ENCODE results near the gene MMEL1.

MMEL1 gene

GRCh38 chr1:2545754-2546514 is 86.9 kb downstream of the MMEL1 start:
- Histone ChIP-seq H3K9me3 (ENCODE audit: low read length) (no peaks in the 10 kb centered on the region), H3K36me3 (ENCODE audit: insufficient read depth, low read length) (no peaks in the 10 kb centered on the region), H3K4me3 (ENCODE audit: low read depth in 1 of 2, low read length in 2 of 2) (no peak overlapping the region), H3K27me3 (ENCODE audit: control insufficient read depth in 1 of 2, insufficient read depth in 2 of 2, low read length in 2 of 2) (peaks cover 0 to 64% of the 10 kb centered on the region in 2 donors), H3K4me1 (ENCODE audit: insufficient read depth, low read length) (peaks cover 26% of the 10 kb centered on the region), H3K27ac (ENCODE audit: low read depth, low read length) (no peak overlapping the region), H3K9ac (ENCODE audit: low read length) (no peak overlapping the region)

GRCh38 chr1:2544875-2545640 is 87.8 kb downstream of the MMEL1 start:
- Histone ChIP-seq H3K4me3 (ENCODE audit: low read depth in 1 of 2, low read length in 2 of 2) (no peak overlapping the region), H3K27ac (ENCODE audit: low read depth, low read length) (no peak overlapping the region), H3K9ac (ENCODE audit: low read length) (no peak overlapping the region), H3K36me3 (ENCODE audit: insufficient read depth, low read length) (no peaks in the 10 kb centered on the region), H3K27me3 (ENCODE audit: control insufficient read depth in 1 of 2, insufficient read depth in 2 of 2, low read length in 2 of 2) (peaks cover 0 to 73% of the 10 kb centered on the region in 2 donors), H3K4me1 (ENCODE audit: insufficient read depth, low read length) (peaks cover 26% of the 10 kb centered on the region), H3K9me3 (ENCODE audit: low read length) (no peaks in the 10 kb centered on the region)

DNA sequence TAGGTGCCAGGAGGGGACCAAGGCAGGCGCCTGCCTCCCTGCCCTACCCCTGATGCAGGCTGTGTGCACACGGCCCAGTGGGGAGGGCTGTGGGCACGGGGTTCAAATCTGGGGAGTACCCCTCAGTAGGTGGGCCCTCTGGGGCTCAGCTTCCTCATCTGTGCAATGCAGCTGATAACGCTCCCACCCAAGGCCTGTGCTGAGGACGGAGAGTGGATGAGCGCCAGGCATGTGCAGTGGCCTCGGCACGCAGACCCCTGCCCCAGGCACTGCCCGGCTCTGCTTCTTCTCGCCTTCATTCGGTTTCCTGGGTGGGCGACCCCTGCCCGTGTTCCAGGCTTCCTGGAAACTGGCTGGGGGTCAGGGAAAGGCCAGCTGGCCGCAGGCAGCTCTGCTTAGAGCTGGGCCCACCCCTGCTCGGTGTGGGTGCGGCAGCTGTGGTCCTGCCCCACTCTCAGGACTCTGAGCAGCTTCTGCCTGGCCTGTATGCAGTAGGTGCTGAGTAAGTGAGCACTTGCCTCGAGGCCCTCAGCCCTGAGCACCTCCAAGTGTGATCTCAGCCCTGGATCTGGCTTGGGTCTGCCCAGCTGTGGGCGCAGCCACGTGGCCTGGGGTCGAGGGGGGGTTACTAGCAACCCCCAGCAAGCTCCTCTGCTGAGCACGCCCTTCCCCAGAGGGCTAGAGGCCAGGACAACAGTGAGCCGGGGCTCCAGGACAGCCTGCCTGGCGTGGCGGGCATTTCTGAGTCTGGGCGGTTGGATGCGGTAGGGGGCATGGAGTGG is 88.5 kb downstream of the MMEL1 start:
- Histone ChIP-seq H3K27ac (ENCODE audit: low read depth, low read length) (no peak overlapping the region), H3K9ac (ENCODE audit: low read length) (no peak overlapping the region), H3K27me3 (ENCODE audit: control insufficient read depth in 1 of 2, insufficient read depth in 2 of 2, low read length in 2 of 2) (peaks cover 0 to 80% of the 10 kb centered on the region in 2 donors), H3K4me1 (ENCODE audit: insufficient read depth, low read length) (peaks cover 24% of the 10 kb centered on the region), H3K9me3 (ENCODE audit: low read length) (no peaks in the 10 kb centered on the region), H3K4me3 (ENCODE audit: low read depth in 1 of 2, low read length in 2 of 2) (no peak overlapping the region), H3K36me3 (ENCODE audit: insufficient read depth, low read length) (no peaks in the 10 kb centered on the region)

DNA sequence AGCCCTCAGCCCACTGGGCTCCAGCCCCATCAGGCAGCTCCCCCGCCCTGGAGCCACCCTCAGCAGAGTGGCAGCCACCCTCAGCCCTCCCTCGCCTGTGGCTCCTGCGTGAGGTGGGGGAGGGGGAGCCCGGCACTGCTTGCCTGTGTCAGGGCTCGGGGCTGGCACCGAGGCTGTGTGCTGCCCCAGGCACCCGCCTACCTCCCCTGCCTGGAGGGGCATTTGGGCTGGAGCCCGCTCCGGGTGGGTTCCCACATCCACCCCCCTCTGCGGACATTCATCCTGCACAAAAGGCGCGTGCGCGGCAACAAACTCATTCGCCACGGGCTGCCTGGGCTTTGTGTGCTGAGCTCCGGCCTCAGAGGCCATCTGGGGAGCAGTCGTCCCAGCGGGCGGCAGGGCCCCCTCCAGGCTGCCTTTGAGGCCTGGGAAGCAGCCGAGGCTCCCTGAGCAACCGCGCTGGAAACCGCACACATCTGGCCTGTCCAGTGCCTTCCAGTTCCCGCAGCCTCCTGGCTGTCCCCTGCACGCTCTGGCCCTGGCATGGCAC is 89.2 kb downstream of the MMEL1 start:
- Histone ChIP-seq H3K9ac (ENCODE audit: low read length) (no peak overlapping the region), H3K4me3 (ENCODE audit: low read depth in 1 of 2, low read length in 2 of 2) (no peak overlapping the region), H3K27me3 (ENCODE audit: control insufficient read depth in 1 of 2, insufficient read depth in 2 of 2, low read length in 2 of 2) (peaks cover 0 to 86% of the 10 kb centered on the region in 2 donors), H3K9me3 (ENCODE audit: low read length) (no peaks in the 10 kb centered on the region), H3K4me1 (ENCODE audit: insufficient read depth, low read length) (peaks cover 19% of the 10 kb centered on the region), H3K36me3 (ENCODE audit: insufficient read depth, low read length) (no peaks in the 10 kb centered on the region), H3K27ac (ENCODE audit: low read depth, low read length) (no peak overlapping the region)

GRCh38 chr1:2542246-2542915 is 90.4 kb downstream of the MMEL1 start:
- Histone ChIP-seq H3K9ac (ENCODE audit: low read length) (no peak overlapping the region), H3K27me3 (ENCODE audit: control insufficient read depth in 1 of 2, insufficient read depth in 2 of 2, low read length in 2 of 2) (peaks cover 0 to 89% of the 10 kb centered on the region in 2 donors), H3K4me1 (ENCODE audit: insufficient read depth, low read length) (peaks cover 10% of the 10 kb centered on the region)

DNA sequence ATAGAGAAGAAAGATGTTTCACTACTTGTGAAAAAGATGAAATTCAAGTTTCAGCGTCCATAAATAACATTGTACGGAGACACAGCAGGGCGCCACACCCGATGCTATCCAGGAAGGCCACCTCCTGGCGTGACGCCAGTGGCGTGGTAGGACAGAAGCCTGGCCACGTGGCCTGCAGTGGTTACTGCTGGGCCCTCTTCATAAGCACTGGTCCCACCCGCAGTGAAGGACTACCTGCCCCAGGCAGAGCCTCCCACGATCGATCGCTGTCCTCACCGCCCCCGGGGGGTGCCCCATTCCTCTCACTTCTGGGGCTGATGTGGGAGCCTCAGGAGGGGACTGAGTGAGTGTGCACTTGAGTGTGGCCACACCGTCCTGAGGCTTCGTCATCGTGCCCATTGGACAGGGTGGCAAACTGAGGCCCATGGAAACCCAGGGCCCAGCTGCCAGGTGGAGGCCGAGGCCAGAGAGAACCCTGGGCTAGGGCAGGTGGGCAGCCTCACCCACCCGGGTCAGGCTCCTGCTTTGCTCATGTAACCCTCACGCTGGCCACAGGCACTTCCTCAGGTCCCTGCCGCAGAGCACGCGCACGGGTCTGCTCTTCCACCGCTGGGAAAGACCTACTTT is 91.1 kb downstream of the MMEL1 start:
- Histone ChIP-seq H3K4me3 (ENCODE audit: low read depth in 1 of 2, low read length in 2 of 2) (no peak overlapping the region), H3K9ac (ENCODE audit: low read length) (no peak overlapping the region), H3K9me3 (ENCODE audit: low read length) (no peaks in the 10 kb centered on the region), H3K27me3 (ENCODE audit: control insufficient read depth in 1 of 2, insufficient read depth in 2 of 2, low read length in 2 of 2) (peaks cover 0 to 87% of the 10 kb centered on the region in 2 donors), H3K36me3 (ENCODE audit: insufficient read depth, low read length) (no peaks in the 10 kb centered on the region), H3K4me1 (ENCODE audit: insufficient read depth, low read length) (peaks cover 5% of the 10 kb centered on the region), H3K27ac (ENCODE audit: low read depth, low read length) (no peak overlapping the region)

More at GRCh38 chr1:2542246-2542915, 90.4 kb downstream of the MMEL1 start:
- no peaks in the 10 kb centered on the region for H3K9me3 ChIP-seq (ENCODE audit: low read length)
- no peak overlapping the region for H3K27ac ChIP-seq (ENCODE audit: low read depth, low read length)
- no peak overlapping the region for H3K4me3 ChIP-seq (ENCODE audit: low read depth in 1 of 2, low read length in 2 of 2)
- H3K36me3 ChIP-seq (ENCODE audit: insufficient read depth, low read length): no peaks in the 10 kb centered on the region

DNA sequence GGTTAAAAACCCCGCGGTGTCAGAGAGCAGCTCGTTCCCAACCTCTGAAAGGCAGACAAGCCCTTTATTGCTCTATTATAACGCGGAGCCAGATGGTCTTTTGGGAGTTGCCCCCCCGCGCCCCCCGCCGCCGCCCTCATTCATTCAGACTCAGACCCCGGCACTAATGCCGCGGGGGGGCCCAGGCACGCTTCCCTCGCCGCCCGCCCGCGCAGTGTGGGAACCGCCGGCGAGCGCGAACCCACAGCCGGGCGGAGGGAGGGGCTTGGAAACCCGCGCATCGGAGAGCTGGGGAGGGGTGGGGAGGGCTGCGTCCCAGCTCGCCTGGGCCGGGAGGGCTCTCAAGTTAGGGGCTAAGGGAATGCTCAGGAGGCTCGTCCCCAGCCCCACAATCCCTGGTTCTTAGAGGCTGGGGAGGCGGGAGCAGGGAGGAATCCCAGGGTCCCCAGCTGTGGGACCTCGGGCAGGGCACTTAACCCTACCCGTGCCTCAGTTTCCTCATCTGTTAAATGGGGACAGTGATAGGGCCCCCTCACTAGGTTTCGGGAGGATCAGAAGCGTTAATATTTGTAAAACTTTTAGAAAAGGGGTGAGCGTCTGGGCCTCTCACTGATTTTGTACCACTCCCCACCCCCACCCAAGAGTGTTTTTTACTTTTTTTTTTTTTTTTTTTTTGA is 91.9 kb downstream of the MMEL1 start:
- Histone ChIP-seq H3K27me3 (ENCODE audit: control insufficient read depth in 1 of 2, insufficient read depth in 2 of 2, low read length in 2 of 2) (peaks cover 0 to 87% of the 10 kb centered on the region in 2 donors), H3K9ac (ENCODE audit: low read length) (no peak overlapping the region), H3K9me3 (ENCODE audit: low read length) (no peaks in the 10 kb centered on the region), H3K4me3 (ENCODE audit: low read depth in 1 of 2, low read length in 2 of 2) (no peak overlapping the region), H3K4me1 (ENCODE audit: insufficient read depth, low read length) (peaks cover 5% of the 10 kb centered on the region), H3K27ac (ENCODE audit: low read depth, low read length) (no peak overlapping the region), H3K36me3 (ENCODE audit: insufficient read depth, low read length) (no peaks in the 10 kb centered on the region)
